ENCODE data around the gene ANP32E. TPM values are rescaled to one million over a fixed set of nuclear protein-coding genes. Genes with fewer than 3 reads are reported as not detected.

The ANP32E gene
- total and polyA plus RNA-seq, 2 of the 4 experiments (the other 2 are of a cell fraction), result 5.9 to 18.4 TPM

- CTCF ChIA-PET, result no interaction called here
- BruUV-seq (replicated peaks), result no TSS peak
These were observed 539 bp downstream of the ANP32E start for GRCh38 chr1:150235294-150235851.

More at GRCh38 chr1:150235294-150235851, 539 bp downstream of the ANP32E start:
- no peaks in the 10 kb centered on the region for H3K9me3 ChIP-seq (ENCODE audit: control insufficient read depth, insufficient read depth, low read length)
- H3K36me3 ChIP-seq (ENCODE audit: control insufficient read depth, insufficient read depth, low read length), result no peaks in the 10 kb centered on the region
- intact Hi-C loops (cut with micrococcal nuclease) (loop anchor here (5.0 kb wide), 1 partner anchor 47 kb away; the partner anchor contains the start of gene CIART), dilution Hi-C loops (cut with HindIII; ENCODE audit: low sequenced_read_pairs, unreplicated experiment) (no loop called here), in situ Hi-C loops (cut with MboI; ENCODE audit: low sequenced_read_pairs) (no loop called here)
- peak overlapping the region; percentile 70 for H2BK5ac ChIP-seq (ENCODE audit: low read depth, low read length, poor library complexity, severe bottlenecking)
- peak overlapping the region; percentile 2 to 74 for H4K8ac ChIP-seq (ENCODE audit: low read depth in 2 of 2, low read length in 2 of 2)
- H3K14ac ChIP-seq (replicated peaks; ENCODE audit: low read depth, low read length), result peak overlapping the region; percentile 97
- peak; percentile 1 for ATAC-seq (ENCODE audit: low read depth)
- H2BK120ac ChIP-seq (ENCODE audit: low read depth, low read length), result peak overlapping the region; percentile 11; the same call in 1 of the 2 replicates
- H2AK5ac ChIP-seq (ENCODE audit: low read depth, low read length), result peak overlapping the region; percentile 72
- H3K9ac ChIP-seq (ENCODE audit: low read depth, low read length), result peak overlapping the region; percentile 95
- 0 out of 2 replicates have a peak, but pooled peaks cover 3% of the 10 kb centered on the region for H3K4me1 ChIP-seq (ENCODE audit: control insufficient read depth, insufficient read depth, low read length)
- peak overlapping the region; percentile 82 for H3K56ac ChIP-seq (ENCODE audit: extremely low read depth, insufficient read depth, low read length)
- TF ChIP-seq MAFK (IDR thresholded peaks at IDR 0.05; ENCODE audit: low read depth, low read length), result no peak
- no peak for TF ChIP-seq CEBPB (IDR thresholded peaks at IDR 0.05; ENCODE audit: low read depth, low read length)
- no peak for TF ChIP-seq NFE2L2 (IDR thresholded peaks at IDR 0.05; ENCODE audit: low read depth, low read length)
- H3K27ac ChIP-seq (ENCODE audit: insufficient read depth, low read length), result peak overlapping the region; percentile 84
- H4K20me1 ChIP-seq (ENCODE audit: insufficient read depth, low read length), result no peaks in the 10 kb centered on the region; the same call in 1 of the 2 replicates
- peak overlapping the region; percentile 43; the same call in 1 of the 2 replicates for H4K5ac ChIP-seq (ENCODE audit: low read depth, low read length)
- DNase-seq, result no peak
- H3K4me3 ChIP-seq (ENCODE audit: insufficient read depth, low read depth, low read length), result peak overlapping the region; percentile 54
- peak overlapping the region; percentile 80 for H2AFZ ChIP-seq (replicated peaks; ENCODE audit: low read length, poor library complexity)
- H3K4ac ChIP-seq (ENCODE audit: low read depth, low read length), result peak overlapping the region; percentile 67
- H2BK15ac ChIP-seq (ENCODE audit: low read depth, low read length), result no peak overlapping the region
- POLR2A ChIA-PET (ENCODE audit: unreplicated experiment), result no interaction called here
- H3K9me1 ChIP-seq (ENCODE audit: insufficient read depth, low read length), result no peaks in the 10 kb centered on the region
- peak overlapping the region; percentile 64 for H3K4me2 ChIP-seq (ENCODE audit: low read depth, low read length)
- H4K91ac ChIP-seq (ENCODE audit: insufficient read depth, low read depth, low read length), result peak overlapping the region; percentile 7
- 7% methylated on average over 3 of the region's 27 CpGs; no CpG with 5 or more reads in 1 of the 2 experiments for WGBS, 2 experiments (ENCODE audit: extremely low coverage in 2 of 2, insufficient read length in 1 of 2)
- H3K27me3 ChIP-seq (ENCODE audit: control insufficient read depth, insufficient read depth, low read length), result no peaks in the 10 kb centered on the region
- H3K18ac ChIP-seq (ENCODE audit: low read depth, low read length), result peak overlapping the region; percentile 30
- H3K23ac ChIP-seq (ENCODE audit: low read depth, low read length), result peak overlapping the region; percentile 43; the same call in 1 of the 2 replicates
- H3K79me1 ChIP-seq (ENCODE audit: low read depth in 1 of 2, low read length in 2 of 2), result peaks cover 0 to 31% of the 10 kb centered on the region in 2 experiments; a peak in 2 of 4 replicates
- H2BK20ac ChIP-seq (ENCODE audit: low read depth, low read length), result no peak overlapping the region
- H2AK9ac ChIP-seq (replicated peaks; ENCODE audit: low read depth, low read length, poor library complexity), result peak overlapping the region; percentile 53

All from IMR-90 (cell line).